Stimulated activated CD8-positive, alpha-beta memory T cell treated with anti-CD3 and anti-CD28 coated beads, Interleukin-12 subunit alpha, Interleukin-12 subunit beta, amount 100 ng/mL, for 4 hours (primary cell): ENCODE results near the gene OR2J1.
"Not testable (repeated sequence)": the region's sequence is repeated elsewhere in the genome, so short reads cannot be mapped to it uniquely, and the experiment has no call there.

Experiments used
- DNase-seq: peaks from one replicate; pipeline ENCODE4 v3.0.0-alpha.2; 2020; ENCODE audit warnings: low read depth

OR2J1 gene

GRCh38 chr6:29099190-29099589, at the start of gene OR2J1:
OR2J1 (plus strand) TSS chr6:29099490; CDS start chr6:29100943, 1,453 bp downstream.
- DNase-seq: no peak

- DNase-seq: no peak
Observed at GRCh38 chr6:29051680-29052079, 47.6 kb upstream of the OR2J1 start.

GRCh38 chr6:29071831-29072723, 27.2 kb upstream of the OR2J1 start:
- DNase-seq: no peak

GRCh38 chr6:29079203-29079602, 20.1 kb upstream of the OR2J1 start:
- no peak for DNase-seq

GRCh38 chr6:29081312-29081711, 18.0 kb upstream of the OR2J1 start:
- no peak for DNase-seq

- DNase-seq: no peak
Observed at GRCh38 chr6:29082457-29082856, 16.8 kb upstream of the OR2J1 start.

- DNase-seq: no peak
Observed at GRCh38 chr6:29087213-29087612, 12.1 kb upstream of the OR2J1 start, which contains the start of gene OR2B3. OR2B3 (minus strand) TSS chr6:29087313; CDS start chr6:29087248, 65 bp downstream.

- no peak for DNase-seq
Observed at GRCh38 chr6:29092957-29093356, 6.3 kb upstream of the OR2J1 start.

- DNase-seq: no peak
Observed at GRCh38 chr6:29097803-29098202, 1.5 kb upstream of the OR2J1 start.

- no peak for DNase-seq
Observed at GRCh38 chr6:29107758-29108157, 8.5 kb downstream of the OR2J1 start, which contains the start of gene OR2J3. OR2J3 (plus strand) TSS chr6:29108058; CDS start chr6:29111891, 3,833 bp downstream.

- DNase-seq: no peak
Observed at GRCh38 chr6:29112135-29112534, 12.8 kb downstream of the OR2J1 start.

GRCh38 chr6:29114964-29115363, 15.7 kb downstream of the OR2J1 start:
- not testable (repeated sequence) for DNase-seq

- no peak for DNase-seq
Observed at GRCh38 chr6:29129326-29130012, 30.2 kb downstream of the OR2J1 start.

GRCh38 chr6:29130644-29131043, 31.4 kb downstream of the OR2J1 start:
- DNase-seq: no peak

- no peak for DNase-seq
Observed at GRCh38 chr6:29131691-29132090, 32.4 kb downstream of the OR2J1 start.

GRCh38 chr6:29137724-29138123, 38.4 kb downstream of the OR2J1 start:
- DNase-seq: no peak

GRCh38 chr6:29141606-29142005, 42.3 kb downstream of the OR2J1 start:
- no peak for DNase-seq

- no peak for DNase-seq
Observed at GRCh38 chr6:29142309-29142708, 43.0 kb downstream of the OR2J1 start.

- no peak for DNase-seq
Observed at GRCh38 chr6:29146179-29146578, 46.9 kb downstream of the OR2J1 start.

- DNase-seq: no peak
Observed at GRCh38 chr6:29147074-29147473, 47.8 kb downstream of the OR2J1 start.

GRCh38 chr6:29149444-29149843, 50.2 kb downstream of the OR2J1 start:
- DNase-seq: not testable (repeated sequence)
